Measurements from ENCODE around the gene ANHX.

Gene ANHX

GRCh38 chr12:133202493-133203343, 33.0 kb downstream of the ANHX start:
- no peak for FAIRE-seq

- FAIRE-seq, result no peak
Measured at GRCh38 chr12:133201888-133202287, 33.8 kb downstream of the ANHX start.

- no peak for FAIRE-seq
Measured at GRCh38 chr12:133192847-133193246, 42.8 kb downstream of the ANHX start.

GRCh38 chr12:133190176-133190575, 45.5 kb downstream of the ANHX start:
- FAIRE-seq, result no peak

- no peak for FAIRE-seq
Measured at GRCh38 chr12:133181238-133181959, 54.3 kb downstream of the ANHX start, which contains the start of gene ZNF268. Gene ZNF268 (plus strand): TSS chr12:133181495. CDS start chr12:133181998, 503 bp downstream.

DNA sequence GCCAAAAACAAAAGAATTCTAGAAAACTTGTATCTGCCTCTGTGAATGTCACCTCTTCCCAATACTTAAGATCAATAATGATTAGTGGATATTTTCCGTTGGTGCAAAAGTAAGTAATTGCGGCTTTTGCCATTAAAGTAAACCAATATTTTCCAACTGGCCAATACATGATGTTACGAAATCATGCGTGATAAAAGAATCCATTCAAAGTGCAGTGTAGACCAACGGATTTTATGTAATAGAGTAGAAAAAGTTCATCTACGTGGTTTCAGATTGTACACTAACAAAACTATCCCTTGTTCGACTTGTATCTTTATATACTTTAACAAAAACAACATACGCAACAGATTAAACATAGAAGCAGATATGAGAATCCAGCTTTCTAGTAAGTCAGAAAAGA, 55.0 kb downstream of the ANHX start:
- no peak for FAIRE-seq

- FAIRE-seq, result no peak
Measured at GRCh38 chr12:133174901-133175300, 60.8 kb downstream of the ANHX start.

- FAIRE-seq, result no peak
Measured at GRCh38 chr12:133172491-133172890, 63.2 kb downstream of the ANHX start.
